ENCODE measurements around the gene LSAMP.

The LSAMP gene

DNA sequence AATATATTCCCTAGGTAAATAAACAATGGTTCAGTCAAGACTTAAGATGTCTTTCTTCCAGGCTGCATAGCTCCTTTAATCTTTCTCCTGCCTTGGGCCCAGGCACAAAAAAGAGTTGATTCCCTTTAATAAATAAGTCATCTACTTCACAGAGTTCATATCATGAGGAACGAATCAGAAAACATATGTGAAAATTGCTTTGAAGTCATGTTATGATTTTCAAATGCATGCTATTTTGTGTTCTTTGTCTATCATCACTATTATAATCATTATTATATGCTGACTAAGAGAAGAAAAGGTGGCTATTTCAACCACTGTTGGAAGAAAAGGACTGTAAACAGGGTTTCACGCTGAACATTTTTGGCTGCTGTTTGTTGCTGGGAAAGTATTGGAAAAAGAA, 70.4 kb downstream of the LSAMP start:
- DNase-seq (ENCODE audit: extremely low spot score, insufficient read length, low read depth) (no peak), FAIRE-seq (no peak)

DNA sequence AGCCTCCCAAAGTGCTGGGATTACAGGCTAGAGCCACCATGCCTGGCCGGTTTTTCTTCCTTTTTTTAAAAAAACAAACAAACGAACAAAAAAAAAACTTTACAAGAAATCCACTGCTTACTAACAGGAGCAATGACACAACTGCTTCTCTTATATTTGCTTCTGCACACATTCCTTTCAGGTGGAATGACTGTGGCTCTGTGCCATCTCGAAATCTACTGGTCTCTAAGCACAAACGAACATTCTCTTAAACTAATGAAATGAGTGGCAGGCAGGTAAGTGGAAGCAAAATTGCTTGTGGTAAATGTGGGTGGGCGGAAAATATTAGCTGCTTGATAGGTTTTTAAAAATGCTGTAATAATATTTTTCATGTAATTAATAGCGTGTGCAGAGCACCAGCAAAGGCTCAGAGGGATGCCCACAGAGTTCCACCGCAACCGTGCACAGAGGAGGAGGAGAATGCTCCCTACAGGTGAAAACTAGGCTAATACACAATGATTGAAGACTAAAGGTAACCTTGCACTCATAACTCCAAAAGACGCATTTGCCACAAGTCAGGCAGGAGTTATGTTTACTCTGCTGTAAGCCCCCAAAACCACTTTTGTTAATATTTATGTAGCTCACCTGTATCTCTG, 77.4 kb downstream of the LSAMP start:
- FAIRE-seq (no peak), DNase-seq (ENCODE audit: extremely low spot score, insufficient read length, low read depth) (no peak)

DNA sequence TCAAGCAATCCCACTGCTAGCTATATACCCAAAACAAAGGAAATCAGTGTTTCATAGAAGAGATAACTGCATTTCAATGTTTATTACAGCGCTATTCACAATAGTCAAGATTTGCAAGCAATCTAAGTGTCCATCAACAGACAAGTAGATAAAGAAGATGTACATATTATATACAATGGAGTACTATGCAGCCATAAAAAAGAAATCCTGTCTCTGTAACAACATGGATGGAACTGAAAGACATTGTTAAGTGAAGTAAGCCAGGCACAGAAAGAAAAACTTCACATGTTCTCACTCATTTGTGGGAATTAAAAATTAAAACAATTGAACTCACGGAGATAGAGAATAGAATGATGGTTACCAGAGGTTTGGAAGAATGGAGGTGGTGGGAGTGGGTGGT, 89.2 kb downstream of the LSAMP start:
- no peak for FAIRE-seq

DNA sequence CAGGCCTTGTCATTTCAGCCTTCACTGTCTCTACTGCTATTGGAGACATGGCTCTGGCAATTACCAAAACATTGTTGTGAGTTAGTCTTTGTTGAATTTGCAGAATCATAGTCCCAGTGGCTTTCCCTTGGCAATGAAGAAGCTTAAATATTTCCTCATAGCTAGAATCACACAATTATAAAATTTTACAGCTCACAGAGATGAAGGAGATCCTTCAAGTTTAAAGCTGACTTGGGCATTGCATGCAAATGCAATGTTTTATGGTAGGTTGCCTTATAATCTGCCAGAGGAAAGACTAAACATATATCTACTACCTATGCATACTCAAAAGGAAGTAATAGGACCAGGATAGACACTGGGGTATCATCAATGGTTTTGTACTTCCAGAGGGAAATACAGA, 90.9 kb downstream of the LSAMP start:
- FAIRE-seq (no peak), DNase-seq (ENCODE audit: extremely low spot score, insufficient read length, low read depth) (no peak)

More for the DNA sequence above, 89.2 kb downstream of the LSAMP start:
- DNase-seq (ENCODE audit: extremely low spot score, insufficient read length, low read depth): no peak

GRCh38 chr3:116350119-116350733, 95.1 kb downstream of the LSAMP start:
- DNase-seq (ENCODE audit: extremely low spot score, insufficient read length, low read depth): no peak

DNA sequence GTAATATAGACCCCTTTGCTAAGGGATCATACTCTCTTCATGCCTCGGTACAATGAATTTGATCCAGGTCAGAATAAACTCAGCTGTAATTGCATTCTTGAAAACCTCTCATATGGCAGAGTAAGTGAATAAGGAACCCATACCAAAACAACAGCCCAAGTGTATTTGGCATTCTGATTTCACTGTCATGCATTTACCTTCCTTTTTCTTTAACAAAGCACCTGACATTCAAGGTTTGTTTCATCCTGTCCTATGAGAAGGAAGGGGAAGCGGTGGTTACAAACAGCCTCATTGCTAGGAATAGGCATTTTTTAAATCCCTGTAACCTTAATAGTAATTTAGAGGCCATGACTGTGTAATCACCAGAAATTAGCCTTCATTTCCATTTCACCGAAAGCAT, 97.1 kb downstream of the LSAMP start:
- DNase-seq (ENCODE audit: extremely low spot score, insufficient read length, low read depth) (no peak), FAIRE-seq (no peak)

More at GRCh38 chr3:116350119-116350733, 95.1 kb downstream of the LSAMP start:
- no peak for FAIRE-seq

DNA sequence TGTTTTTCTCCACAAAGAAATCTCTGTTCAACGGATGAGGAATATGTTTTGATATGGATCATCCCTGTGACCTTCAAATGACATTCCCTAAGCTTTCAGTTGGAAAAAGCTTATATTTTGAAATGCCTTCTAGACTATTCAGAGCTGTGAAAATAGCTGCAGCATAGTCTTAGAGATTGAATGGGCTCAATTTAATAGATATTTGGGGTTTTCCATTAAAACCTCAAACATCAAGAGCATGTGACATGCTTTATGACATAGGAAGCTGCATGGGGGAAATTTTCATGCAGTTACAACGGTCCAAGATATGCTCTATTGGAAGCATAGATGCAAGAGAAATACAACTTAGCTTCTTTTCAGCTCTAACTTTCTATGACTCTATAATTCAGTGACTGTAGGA, 102.8 kb downstream of the LSAMP start:
- no peak for FAIRE-seq
- no peak for DNase-seq (ENCODE audit: extremely low spot score, insufficient read length, low read depth)

DNA sequence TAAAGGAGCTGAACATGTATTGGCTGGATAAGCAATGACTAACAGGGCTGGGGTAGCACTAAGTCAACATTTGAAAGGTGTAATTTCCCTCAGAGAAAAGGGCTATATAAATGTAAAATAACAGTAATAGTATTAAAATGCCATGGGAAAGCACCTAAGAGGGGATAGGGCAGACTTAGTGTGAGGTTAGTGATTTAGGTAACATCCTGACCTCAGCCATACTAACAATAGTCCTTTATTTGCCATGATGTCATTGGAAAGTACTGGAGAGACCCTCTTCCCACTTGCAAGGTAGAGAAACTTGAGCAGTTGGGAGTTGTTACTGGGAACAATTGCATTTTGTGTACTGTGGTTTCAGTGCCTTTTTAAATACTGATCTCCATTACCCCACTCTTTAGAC, 103.4 kb downstream of the LSAMP start:
- DNase-seq (ENCODE audit: extremely low spot score, insufficient read length, low read depth): no peak
- no peak for FAIRE-seq

DNA sequence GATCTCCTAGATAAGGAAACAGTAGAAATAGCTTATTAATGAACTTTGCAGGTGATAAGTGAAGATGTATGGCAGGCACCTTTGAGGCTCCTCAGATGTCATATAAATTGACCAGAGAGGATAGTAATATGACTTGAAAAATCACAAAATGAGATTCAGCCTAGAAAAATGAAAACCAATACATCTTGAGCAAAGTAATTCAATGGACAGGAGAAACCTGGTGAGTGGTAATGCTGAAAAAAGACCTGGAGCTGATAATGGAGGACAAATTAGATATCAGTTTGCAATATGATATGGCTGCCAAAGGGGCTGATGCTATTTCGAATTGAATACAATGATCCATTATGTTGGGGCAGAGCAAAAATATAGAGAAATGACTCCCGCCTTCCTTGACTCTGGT, 103.9 kb downstream of the LSAMP start:
- DNase-seq (ENCODE audit: extremely low spot score, insufficient read length, low read depth): no peak
- no peak for FAIRE-seq

DNA sequence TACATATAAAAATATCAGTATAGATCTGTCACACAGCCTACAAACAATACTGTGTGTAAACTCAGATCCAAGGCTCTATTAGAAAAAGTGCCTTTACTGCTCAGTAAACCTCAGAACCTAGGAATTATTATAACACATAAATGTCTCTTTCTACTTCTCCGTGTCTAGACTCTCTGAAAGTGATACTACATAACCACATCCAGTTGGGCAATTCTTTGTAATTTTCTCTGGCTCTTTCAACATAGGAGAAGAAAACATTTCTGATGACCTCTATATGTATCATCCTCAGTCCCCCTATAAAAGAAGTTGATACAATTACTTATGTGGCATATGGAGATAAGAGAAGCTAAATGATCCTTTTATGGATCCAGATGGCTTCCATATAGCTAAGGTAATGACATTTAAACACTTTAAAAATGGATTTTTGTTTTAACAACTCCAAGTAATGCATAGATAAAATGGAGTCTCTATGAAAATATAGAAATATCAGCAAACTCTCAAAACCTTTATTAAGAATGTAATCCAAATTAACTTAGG, 104.5 kb downstream of the LSAMP start:
- DNase-seq (ENCODE audit: extremely low spot score, insufficient read length, low read depth): no peak
- no peak for FAIRE-seq

- FAIRE-seq (no peak), DNase-seq (ENCODE audit: extremely low spot score, insufficient read length, low read depth) (no peak)
These were observed 105.8 kb downstream of the LSAMP start for GRCh38 chr3:116339441-116340028.

DNA sequence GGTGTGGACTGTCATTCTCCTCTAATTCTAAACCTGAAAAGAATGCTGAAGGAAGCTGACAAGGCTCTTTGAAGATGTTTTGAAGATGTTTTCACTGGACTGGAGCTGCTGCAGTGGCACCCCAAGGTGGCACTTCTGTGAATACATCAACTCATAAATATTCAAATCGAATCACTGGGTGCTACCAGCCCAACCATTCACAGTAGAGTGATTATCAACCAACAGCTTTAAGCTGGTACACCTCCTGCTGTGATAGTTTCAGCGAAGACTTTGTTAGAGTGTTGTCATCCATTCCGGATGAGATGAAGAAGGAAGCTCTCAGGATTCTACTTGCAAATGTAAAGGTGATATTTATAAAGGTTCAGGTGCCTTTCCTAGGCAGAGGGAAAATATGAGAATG, 106.6 kb downstream of the LSAMP start:
- DNase-seq (ENCODE audit: extremely low spot score, insufficient read length, low read depth) (no peak), FAIRE-seq (no peak)

DNA sequence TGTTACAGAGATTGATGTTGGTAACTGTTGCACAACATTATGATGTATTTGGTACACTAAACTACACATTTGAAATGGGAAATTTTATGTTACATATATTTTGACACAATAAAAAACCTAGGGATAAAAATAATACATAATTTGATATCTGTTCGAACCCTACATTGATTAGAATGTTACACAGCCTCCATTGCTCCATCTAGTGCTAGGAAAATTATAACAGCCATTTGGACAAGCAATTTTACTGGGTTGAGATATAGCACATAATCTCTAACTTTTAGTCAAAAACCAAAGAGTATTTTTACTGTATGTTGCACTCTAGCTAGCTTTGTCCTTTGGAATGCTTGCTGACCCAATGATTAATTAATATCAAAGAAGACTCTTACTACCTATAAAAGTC, 108.1 kb downstream of the LSAMP start:
- no peak for FAIRE-seq
- no peak for DNase-seq (ENCODE audit: extremely low spot score, insufficient read length, low read depth)

DNA sequence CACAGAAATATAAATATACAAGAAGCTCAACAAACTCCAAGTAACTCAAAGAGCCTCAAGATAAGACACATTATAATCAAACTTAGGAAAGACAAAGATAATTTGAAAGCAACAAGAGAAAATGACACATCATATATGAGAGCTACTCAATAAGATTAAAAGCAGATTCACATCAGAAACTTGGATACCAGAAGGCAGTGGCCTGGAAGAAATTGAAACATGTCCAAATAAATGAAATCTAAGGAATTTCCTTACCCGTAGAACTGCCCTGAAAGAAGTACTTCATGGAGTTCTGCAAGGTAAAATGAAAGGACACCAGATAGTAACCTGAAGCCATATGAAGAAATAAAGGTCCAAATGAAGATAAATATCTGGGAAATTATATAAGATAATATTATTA, 113.9 kb downstream of the LSAMP start:
- no peak for FAIRE-seq

DNA sequence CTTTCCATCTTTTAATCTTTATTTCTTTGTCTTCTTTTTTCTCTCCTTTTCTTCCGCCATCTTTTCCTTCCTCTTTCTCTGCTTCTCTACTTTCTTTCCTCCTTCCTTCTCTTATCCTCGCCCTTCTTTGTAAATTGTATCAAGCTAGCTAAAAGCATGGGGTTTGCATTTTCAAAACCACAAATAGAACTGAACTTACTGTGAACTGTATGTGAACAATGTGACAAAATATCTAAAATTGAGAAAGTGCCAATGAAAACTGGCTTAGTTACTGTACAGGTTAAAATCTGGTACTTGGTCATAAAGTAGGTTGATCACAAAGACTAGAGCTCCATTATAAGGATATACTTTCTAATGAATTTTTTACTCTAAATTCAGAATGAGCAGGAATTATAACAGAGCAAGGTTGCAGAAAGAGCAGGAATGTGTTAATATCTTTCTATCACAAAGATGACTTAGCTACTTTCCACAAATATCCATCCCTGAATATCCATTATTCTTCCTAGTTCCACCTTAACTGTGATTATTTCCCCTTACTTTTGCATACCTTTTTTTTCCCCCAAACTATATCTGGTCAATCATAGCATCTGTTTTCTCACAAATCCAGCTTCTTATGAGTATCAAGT, 122.4 kb downstream of the LSAMP start:
- FAIRE-seq (no peak), DNase-seq (ENCODE audit: extremely low spot score, insufficient read length, low read depth) (no peak)

More for the DNA sequence above, 113.9 kb downstream of the LSAMP start:
- DNase-seq (ENCODE audit: extremely low spot score, insufficient read length, low read depth): no peak

- FAIRE-seq: no peak
- no peak for DNase-seq (ENCODE audit: extremely low spot score, insufficient read length, low read depth)
These were observed 126.9 kb downstream of the LSAMP start for GRCh38 chr3:116318370-116318769.

DNA sequence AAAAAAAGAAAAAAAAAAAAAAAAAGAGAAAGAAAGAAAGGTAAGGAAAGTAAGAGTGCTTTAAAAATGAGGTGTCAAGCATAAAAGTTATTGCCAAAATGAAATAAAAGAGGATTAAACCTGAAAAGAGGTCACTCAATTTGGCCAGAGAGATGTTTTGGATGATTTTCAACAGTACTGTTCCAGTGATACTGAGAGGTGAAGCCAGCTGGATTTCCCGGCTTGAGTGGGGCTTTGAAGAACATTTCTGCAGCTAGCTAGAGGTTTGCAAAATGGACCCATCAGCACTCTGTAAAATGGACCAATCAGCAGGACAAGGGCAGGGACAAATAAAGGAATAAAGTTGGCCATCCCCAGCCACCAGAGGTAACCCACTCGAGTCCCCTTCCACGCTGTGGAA, 128.5 kb downstream of the LSAMP start:
- DNase-seq (ENCODE audit: extremely low spot score, insufficient read length, low read depth) (no peak), FAIRE-seq (no peak)

DNA sequence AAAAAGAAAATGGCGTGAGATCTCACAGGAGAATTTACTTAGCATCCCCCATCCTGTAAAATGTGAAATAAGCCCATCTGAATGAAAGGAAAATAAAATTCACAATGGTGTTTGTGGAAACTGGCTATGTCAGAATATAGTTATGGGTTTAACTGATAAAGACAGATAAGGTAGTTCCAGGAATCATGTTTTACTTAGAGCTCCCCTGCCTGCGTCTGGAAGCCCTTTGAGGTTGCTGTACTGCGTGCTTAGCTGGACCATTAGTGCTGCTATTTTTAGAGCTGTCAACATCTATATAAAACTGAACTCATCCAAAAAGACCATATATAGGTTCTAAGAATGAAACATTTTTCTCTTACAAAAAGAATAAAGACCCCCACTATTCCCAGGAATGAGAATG, 130.8 kb downstream of the LSAMP start:
- DNase-seq (ENCODE audit: extremely low spot score, insufficient read length, low read depth) (no peak), FAIRE-seq (no peak)

DNA sequence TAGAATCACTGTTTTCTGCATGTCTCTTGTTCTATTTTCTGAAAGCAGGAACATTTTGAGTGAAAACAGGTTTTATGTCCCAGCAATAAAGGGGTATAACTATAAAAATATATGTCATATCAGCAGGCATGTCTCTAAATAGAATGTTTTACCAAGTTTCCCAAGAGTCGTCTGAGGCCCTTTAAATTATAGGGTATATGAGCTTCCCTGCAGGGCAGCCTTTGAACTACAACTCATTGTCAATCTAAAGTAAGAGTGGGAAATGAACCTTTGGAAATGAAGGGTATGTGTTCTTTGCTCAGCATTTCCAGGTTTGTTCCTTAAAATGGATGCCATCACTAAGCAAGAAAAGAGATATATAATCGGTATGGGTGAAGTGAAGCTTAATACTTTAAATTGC, 138.6 kb downstream of the LSAMP start:
- no peak for FAIRE-seq

DNA sequence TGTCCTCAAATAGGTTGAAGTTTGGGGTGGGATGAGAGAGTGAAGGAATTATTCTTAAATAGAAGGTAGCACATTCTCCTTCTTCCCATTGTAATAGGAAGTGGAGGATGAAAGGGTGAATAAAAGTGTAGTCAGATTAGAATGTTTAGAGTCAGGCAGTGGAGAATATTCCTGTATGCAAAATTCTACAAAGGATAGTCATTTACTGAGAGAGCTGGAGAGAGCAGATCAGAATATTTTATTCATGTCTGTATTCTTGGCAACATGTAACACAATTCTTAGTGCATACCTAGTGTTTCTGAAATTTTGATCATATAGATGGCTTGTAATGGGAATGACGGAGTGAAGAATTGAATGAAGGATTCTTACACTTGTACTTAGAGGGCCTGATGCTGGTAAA, 139.1 kb downstream of the LSAMP start:
- DNase-seq (ENCODE audit: extremely low spot score, insufficient read length, low read depth) (no peak), FAIRE-seq (no peak)

More for the DNA sequence above, 138.6 kb downstream of the LSAMP start:
- no peak for DNase-seq (ENCODE audit: extremely low spot score, insufficient read length, low read depth)
